MM.1S (cell line): Measurements from ENCODE around the gene SMOC2.

Source experiments
- CTCF ChIP-seq: fragments of 300-600 bp; sonication (generic); IDR thresholded peaks from 2 replicates; pipeline ENCODE4 v1.5.1; 2016; ENCODE audit warnings: antibody characterized with exemption, low read length, mixed read lengths
- EZH2phosphoT487 ChIP-seq: fragments of 300-600 bp; sonication (generic); IDR thresholded peaks from 2 replicates; pipeline ENCODE4 v1.6.1; 2018; ENCODE audit warnings: antibody characterized with exemption, low read length

- TF ChIP-seq CTCF (no peak), EZH2phosphoT487 (no peak)
Observed at GRCh38 chr6:168541307-168541706, 100.3 kb downstream of the SMOC2 start.
